A549 (cell line): ENCODE results near the gene NUDT1.

ENCODE experiments used
- CTCF ChIP-seq: fragments of >200 bp; sonication (Bioruptor Twin); formaldehyde crosslinking; IDR thresholded peaks from 3 replicates; pipeline ENCODE4 v1.5.1; 2016
- EP300 ChIP-seq, 2 experiments: fragments of >200 bp; sonication (Bioruptor Twin); formaldehyde crosslinking; IDR thresholded peaks; 2 replicates in 1 of 2; 3 replicates in 1 of 2; pipeline ENCODE4 v1.6.1; 2016 to 2017
- JUN ChIP-seq, 2 experiments: fragments of >200 bp; sonication (Bioruptor Twin); formaldehyde crosslinking; IDR thresholded peaks; 2 replicates in 1 of 2; 3 replicates in 1 of 2; pipeline ENCODE4 v1.6.1; 2016 to 2017
- MAX ChIP-seq: IDR thresholded peaks from 2 replicates; pipeline ENCODE4 v1.6.1; 2012
- RFX5 ChIP-seq: fragments of 450-650 bp; IDR thresholded peaks from 2 replicates; pipeline ENCODE4 v1.7.1; 2014; ENCODE audit warnings: antibody characterized with exemption, mild to moderate bottlenecking, moderate library complexity
- TP53 ChIP-seq: fragments of 250-450 bp; sonication (Bioruptor Pico); IDR thresholded peaks from 2 replicates; pipeline ENCODE4 v1.5.0; 2021; ENCODE audit warnings: mild to moderate bottlenecking, moderate library complexity

- TF ChIP-seq TP53 (CRISPR knock-in tag), result no peak
- TF ChIP-seq JUN (IDR thresholded peaks at IDR 0.05), result no peak
- TF ChIP-seq CTCF, result no peak
- TF ChIP-seq EP300 (IDR thresholded peaks at IDR 0.05), result no peak
- TF ChIP-seq RFX5, result no peak
- TF ChIP-seq MAX, result no peak
Measured at GRCh38 chr7:2257046-2257551, 15.1 kb downstream of the NUDT1 start.
